IPS DF 6.9 (cell line): ENCODE results near the gene ZNF592.
"Not testable (repeated sequence)": the region's sequence is repeated elsewhere in the genome, so short reads cannot be mapped to it uniquely, and the experiment has no call there.

Experiments
- DNase-seq: peaks from one replicate; pipeline ENCODE4 v3.0.0-alpha.2; 2013; ENCODE audit warnings: low read depth, low spot score
- H3K27ac ChIP-seq: one replicate; pipeline ENCODE4 v1.5.1; 2013; ENCODE audit warnings: low read length, control low read depth
- H3K27me3 ChIP-seq: 2 replicates; pipeline ENCODE4 v1.6.1; 2013; ENCODE audit warnings: mild to moderate bottlenecking, low read length; ENCODE audit not compliant: control insufficient read depth, insufficient read depth
- H3K36me3 ChIP-seq: 2 replicates; pipeline ENCODE4 v1.6.1; 2013; ENCODE audit warnings: low read length; ENCODE audit not compliant: control insufficient read depth, insufficient read depth
- H3K4me1 ChIP-seq: 2 replicates; pipeline ENCODE4 v1.6.1; 2013; ENCODE audit warnings: low read length; ENCODE audit not compliant: control insufficient read depth, insufficient read depth
- H3K4me3 ChIP-seq: 2 replicates; pipeline ENCODE4 v1.5.1; 2013; ENCODE audit warnings: mild to moderate bottlenecking, low read length
- H3K9me3 ChIP-seq: 2 replicates; pipeline ENCODE4 v1.6.1; 2013; ENCODE audit warnings: low read length, inconsistent platforms; ENCODE audit not compliant: control insufficient read depth, insufficient read depth
- WGBS: extraction: QIAGEN DNeasy Blood & Tissue Kit; methylation state at CpG from one replicate; pipeline ENCODE4 v1.1.7; 2013; ENCODE audit warnings: mixed read lengths, missing lambda C conversion rate; ENCODE audit not compliant: insufficient read length, insufficient coverage; 5-methylcytosine and 5-hydroxymethylcytosine counted together

Gene ZNF592

GRCh38 chr15:84835661-84836337 is 87.4 kb downstream of the ZNF592 start:
- H3K27ac ChIP-seq: no peak overlapping the region
- no peak for DNase-seq
- H3K4me3 ChIP-seq: no peak overlapping the region
- H3K4me1 ChIP-seq: no peaks in the 10 kb centered on the region
- no peaks in the 10 kb centered on the region for H3K9me3 ChIP-seq
- no peaks in the 10 kb centered on the region for H3K27me3 ChIP-seq
- WGBS: no CpG with 5 or more reads among the region's 5 CpGs
- H3K36me3 ChIP-seq: peaks cover 22% of the 10 kb centered on the region

GRCh38 chr15:84836844-84837243 is 88.5 kb downstream of the ZNF592 start:
- no peaks in the 10 kb centered on the region for H3K9me3 ChIP-seq
- H3K27ac ChIP-seq: no peak overlapping the region
- no peak overlapping the region for H3K4me3 ChIP-seq
- DNase-seq: no peak
- no peaks in the 10 kb centered on the region for H3K4me1 ChIP-seq
- no peaks in the 10 kb centered on the region for H3K27me3 ChIP-seq
- H3K36me3 ChIP-seq: peaks cover 22% of the 10 kb centered on the region
- no CpG with 5 or more reads among the region's 1 CpG for WGBS

GRCh38 chr15:84839714-84840113 is 91.3 kb downstream of the ZNF592 start:
- Histone ChIP-seq H3K27ac (no peak overlapping the region), H3K9me3 (no peaks in the 10 kb centered on the region), H3K4me3 (no peak overlapping the region), H3K4me1 (no peaks in the 10 kb centered on the region), H3K36me3 (peaks cover 11% of the 10 kb centered on the region; the same call in 1 of the 2 replicates), H3K27me3 (no peaks in the 10 kb centered on the region)
- DNase-seq: no peak
- no CpG with 5 or more reads among the region's 23 CpGs for WGBS

- WGBS: no CpG with 5 or more reads among the region's 10 CpGs
- H3K36me3 ChIP-seq: peaks cover 11% of the 10 kb centered on the region; the same call in 1 of the 2 replicates
- H3K4me1 ChIP-seq: no peaks in the 10 kb centered on the region
- no peak overlapping the region for H3K27ac ChIP-seq
- DNase-seq: no peak
- no peaks in the 10 kb centered on the region for H3K9me3 ChIP-seq
- no peak overlapping the region for H3K4me3 ChIP-seq
- H3K27me3 ChIP-seq: no peaks in the 10 kb centered on the region
Measured at GRCh38 chr15:84840255-84840654, 91.9 kb downstream of the ZNF592 start.

- Histone ChIP-seq H3K36me3 (peaks cover 10% of the 10 kb centered on the region; the same call in 1 of the 2 replicates), H3K27ac (no peak overlapping the region), H3K4me1 (no peaks in the 10 kb centered on the region), H3K4me3 (no peak overlapping the region), H3K9me3 (no peaks in the 10 kb centered on the region), H3K27me3 (no peaks in the 10 kb centered on the region)
- no peak for DNase-seq
- WGBS: no CpG with 5 or more reads among the region's 12 CpGs
Measured at GRCh38 chr15:84840741-84841429, 92.5 kb downstream of the ZNF592 start.

GRCh38 chr15:84842781-84843180 is 94.4 kb downstream of the ZNF592 start:
- Histone ChIP-seq H3K27ac (no peak overlapping the region), H3K36me3 (peaks cover 8% of the 10 kb centered on the region; the same call in 1 of the 2 replicates), H3K4me1 (no peaks in the 10 kb centered on the region), H3K9me3 (no peaks in the 10 kb centered on the region), H3K27me3 (no peaks in the 10 kb centered on the region), H3K4me3 (no peak overlapping the region)
- no peak for DNase-seq
- no CpG with 5 or more reads among the region's 1 CpG for WGBS

- Histone ChIP-seq H3K4me3 (no peak overlapping the region), H3K9me3 (no peaks in the 10 kb centered on the region), H3K36me3 (peaks cover 4% of the 10 kb centered on the region; the same call in 1 of the 2 replicates), H3K27ac (no peak overlapping the region), H3K27me3 (no peaks in the 10 kb centered on the region), H3K4me1 (no peaks in the 10 kb centered on the region)
- WGBS: no CpG with 5 or more reads among the region's 2 CpGs
- DNase-seq: no peak
Measured at GRCh38 chr15:84844964-84845363, 96.6 kb downstream of the ZNF592 start.

- DNase-seq: peak; percentile 48
- WGBS: no CpG with 5 or more reads among the region's 7 CpGs
- not testable (repeated sequence) for H3K36me3 ChIP-seq, H3K27ac ChIP-seq, H3K4me1 ChIP-seq, H3K4me3 ChIP-seq, H3K27me3 ChIP-seq, H3K9me3 ChIP-seq
Measured at GRCh38 chr15:84845631-84846030, 97.2 kb downstream of the ZNF592 start.

GRCh38 chr15:84846269-84846668 is 97.9 kb downstream of the ZNF592 start:
- Histone ChIP-seq H3K9me3 (no peaks in the 10 kb centered on the region), H3K4me1 (no peaks in the 10 kb centered on the region), H3K4me3 (no peak overlapping the region), H3K27ac (no peak overlapping the region), H3K27me3 (no peaks in the 10 kb centered on the region), H3K36me3 (no peaks in the 10 kb centered on the region)
- no peak for DNase-seq
- no CpG with 5 or more reads among the region's 1 CpG for WGBS

- H3K9me3 ChIP-seq: no peaks in the 10 kb centered on the region
Measured at GRCh38 chr15:84847382-84847781, 99.0 kb downstream of the ZNF592 start.

GRCh38 chr15:84852212-84852611 is 103.8 kb downstream of the ZNF592 start:
- H3K27me3 ChIP-seq: no peaks in the 10 kb centered on the region
- DNase-seq: no peak
- no peak overlapping the region for H3K27ac ChIP-seq
- H3K4me1 ChIP-seq: no peaks in the 10 kb centered on the region
- WGBS: no CpG with 5 or more reads among the region's 5 CpGs
- H3K36me3 ChIP-seq: peaks cover 9% of the 10 kb centered on the region; the same call in 1 of the 2 replicates
- H3K9me3 ChIP-seq: no peaks in the 10 kb centered on the region
- H3K4me3 ChIP-seq: no peak overlapping the region

More at GRCh38 chr15:84847382-84847781, 99.0 kb downstream of the ZNF592 start:
- no peaks in the 10 kb centered on the region for H3K27me3 ChIP-seq
- no peak overlapping the region for H3K27ac ChIP-seq
- no peaks in the 10 kb centered on the region for H3K36me3 ChIP-seq
- H3K4me3 ChIP-seq: no peak overlapping the region
- no peak for DNase-seq
- H3K4me1 ChIP-seq: no peaks in the 10 kb centered on the region
